HG03439 (cell line): ENCODE data around the gene OTOGL.
"Not testable (repeated sequence)": the region's sequence is repeated elsewhere in the genome, so short reads cannot be mapped to it uniquely, and the experiment has no call there.

ENCODE experiments used
- ATAC-seq: cut with Tn5 transposase; IDR thresholded peaks from one replicate; pipeline ENCODE4 v1.9.1; 2021; ENCODE audit warnings: mild to moderate bottlenecking, moderate library complexity; ENCODE audit not compliant: unreplicated experiment

Gene OTOGL

GRCh38 chr12:80222261-80222660 lies 122.9 kb downstream of the OTOGL start:
- ATAC-seq = no peak

- ATAC-seq = no peak
Observed at GRCh38 chr12:80226576-80226975, 127.2 kb downstream of the OTOGL start.

GRCh38 chr12:80227904-80228303 lies 128.6 kb downstream of the OTOGL start:
- ATAC-seq = not testable (repeated sequence)

GRCh38 chr12:80230068-80230467 lies 130.7 kb downstream of the OTOGL start:
- ATAC-seq = no peak

- no peak for ATAC-seq
Observed at GRCh38 chr12:80232837-80233236, 133.5 kb downstream of the OTOGL start.

- no peak for ATAC-seq
Observed at GRCh38 chr12:80233926-80234325, 134.6 kb downstream of the OTOGL start.

- no peak for ATAC-seq
Observed at GRCh38 chr12:80234667-80235066, 135.3 kb downstream of the OTOGL start.

GRCh38 chr12:80235944-80236343 lies 136.6 kb downstream of the OTOGL start:
- ATAC-seq = no peak

GRCh38 chr12:80239867-80240266 lies 140.5 kb downstream of the OTOGL start:
- ATAC-seq = no peak

GRCh38 chr12:80241576-80242273 lies 142.4 kb downstream of the OTOGL start:
- no peak for ATAC-seq

- no peak for ATAC-seq
Observed at GRCh38 chr12:80242321-80242720, 143.0 kb downstream of the OTOGL start.

- not testable (repeated sequence) for ATAC-seq
Observed at GRCh38 chr12:80249581-80249980, 150.2 kb downstream of the OTOGL start.

GRCh38 chr12:80257920-80258319 lies 158.6 kb downstream of the OTOGL start:
- no peak for ATAC-seq

- no peak for ATAC-seq
Observed at GRCh38 chr12:80260269-80260668, 160.9 kb downstream of the OTOGL start.

GRCh38 chr12:80261403-80261802 lies 162.1 kb downstream of the OTOGL start:
- no peak for ATAC-seq

- no peak for ATAC-seq
Observed at GRCh38 chr12:80262346-80262745, 163.0 kb downstream of the OTOGL start.

GRCh38 chr12:80262771-80263170 lies 163.4 kb downstream of the OTOGL start:
- ATAC-seq = no peak

GRCh38 chr12:80264386-80264785 lies 165.0 kb downstream of the OTOGL start:
- ATAC-seq = no peak

GRCh38 chr12:80264891-80265290 lies 165.6 kb downstream of the OTOGL start:
- no peak for ATAC-seq

- no peak for ATAC-seq
Observed at GRCh38 chr12:80268924-80269749, 169.8 kb downstream of the OTOGL start.

- ATAC-seq = peak; percentile 70
Observed at GRCh38 chr12:80269803-80270552, 170.6 kb downstream of the OTOGL start.

- ATAC-seq = no peak
Observed at GRCh38 chr12:80271780-80272179, 172.4 kb downstream of the OTOGL start.
